Measurements from ENCODE around the gene MARCHF10.

GRCh38 chr17:62763891-62764600 is 44.1 kb downstream of the MARCHF10 start:
- TF ChIP-seq TBL1XR1 (IDR thresholded peaks at IDR 0.05; ENCODE audit: low read length in 2 of 2) (no peak), RFX1 (IDR thresholded peaks at IDR 0.05) (no peak), EP300 (IDR thresholded peaks at IDR 0.05; ENCODE audit: low read length) (no peak)

Measured in K562 (cell line).